HG03280 (cell line): ENCODE results near the gene REC114.
"Not testable (repeated sequence)": the region's sequence is repeated elsewhere in the genome, so short reads cannot be mapped to it uniquely, and the experiment has no call there.

Experiments used
- ATAC-seq: cut with Tn5 transposase; IDR thresholded peaks from one replicate; pipeline ENCODE4 v1.9.1; 2021; ENCODE audit warnings: mild to moderate bottlenecking, moderate library complexity; ENCODE audit not compliant: unreplicated experiment

The REC114 gene

DNA sequence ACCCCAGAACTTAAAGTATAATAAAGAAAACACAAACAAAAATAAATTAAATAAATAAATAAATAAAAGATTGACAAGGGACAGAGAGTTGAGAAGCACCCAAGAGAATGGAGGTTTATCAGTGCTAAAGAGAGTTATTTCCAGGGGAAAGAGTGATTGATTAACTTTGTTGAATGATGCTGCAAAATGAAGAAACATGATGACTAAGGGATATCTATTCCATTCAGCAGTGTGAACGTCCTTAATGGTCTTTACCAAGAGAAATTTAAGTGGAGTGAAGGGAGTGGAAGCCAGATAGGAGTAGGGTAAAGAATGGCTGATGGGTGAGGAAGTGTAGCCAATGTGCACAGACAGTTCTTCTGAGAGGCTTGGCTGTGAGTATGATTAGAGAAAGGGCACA is 11.1 kb downstream of the REC114 start:
- no peak for ATAC-seq

DNA sequence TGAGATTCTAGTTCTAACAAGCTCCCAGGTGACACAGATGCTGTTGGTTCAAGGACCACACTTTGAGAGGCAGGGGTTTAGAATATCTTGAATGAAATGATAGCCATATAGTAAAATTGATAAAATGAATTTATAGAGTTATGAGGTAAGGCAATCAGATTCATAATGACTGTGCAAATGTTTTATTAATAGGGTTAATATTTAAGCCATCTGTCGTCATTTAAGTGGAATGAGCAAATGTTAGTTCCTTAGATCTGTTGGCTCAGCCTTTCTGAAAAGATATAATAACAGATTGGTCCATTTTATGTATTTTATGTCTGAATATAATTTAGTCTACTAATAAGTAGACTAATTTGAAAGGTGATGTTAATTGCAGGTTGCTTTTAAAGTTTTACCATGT is 12.9 kb downstream of the REC114 start:
- ATAC-seq: no peak

DNA sequence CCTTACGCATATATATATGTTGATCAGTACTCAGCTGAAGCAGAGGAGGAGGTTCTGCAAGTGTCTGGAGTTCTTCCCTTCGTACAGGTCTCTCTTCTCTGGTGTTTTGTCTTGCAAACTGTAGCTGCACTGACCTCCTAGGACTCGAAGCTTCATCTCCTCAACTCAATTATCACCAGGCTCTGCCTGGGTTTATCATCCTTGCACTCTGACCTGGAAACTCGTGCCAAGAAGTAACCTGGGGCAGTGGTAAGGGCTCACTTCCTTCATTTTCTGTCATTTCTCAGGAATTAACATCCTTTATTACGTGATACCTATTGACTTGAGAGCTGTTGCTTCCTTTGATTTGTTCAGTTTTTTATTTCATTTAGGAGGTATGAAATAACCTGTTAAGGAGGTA is 14.4 kb downstream of the REC114 start:
- ATAC-seq: no peak

DNA sequence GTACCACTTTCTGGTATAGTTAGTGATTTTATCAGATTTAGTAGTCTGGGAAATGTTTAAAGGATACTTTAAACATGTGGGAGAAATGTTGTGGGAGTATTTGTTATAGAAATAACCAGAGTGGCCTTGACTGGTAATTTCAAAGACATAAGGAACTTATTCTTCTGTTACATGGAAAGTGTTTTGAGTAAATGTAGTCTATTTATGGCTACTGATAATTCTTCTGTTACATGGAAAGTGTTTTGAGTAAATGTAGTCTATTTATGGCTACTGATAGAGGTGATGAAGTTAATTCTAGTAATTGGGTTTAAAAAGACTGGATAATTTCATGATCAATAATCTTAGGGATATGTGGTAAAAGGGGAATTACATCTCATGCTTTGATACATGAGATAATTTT is 17.7 kb downstream of the REC114 start:
- no peak for ATAC-seq

DNA sequence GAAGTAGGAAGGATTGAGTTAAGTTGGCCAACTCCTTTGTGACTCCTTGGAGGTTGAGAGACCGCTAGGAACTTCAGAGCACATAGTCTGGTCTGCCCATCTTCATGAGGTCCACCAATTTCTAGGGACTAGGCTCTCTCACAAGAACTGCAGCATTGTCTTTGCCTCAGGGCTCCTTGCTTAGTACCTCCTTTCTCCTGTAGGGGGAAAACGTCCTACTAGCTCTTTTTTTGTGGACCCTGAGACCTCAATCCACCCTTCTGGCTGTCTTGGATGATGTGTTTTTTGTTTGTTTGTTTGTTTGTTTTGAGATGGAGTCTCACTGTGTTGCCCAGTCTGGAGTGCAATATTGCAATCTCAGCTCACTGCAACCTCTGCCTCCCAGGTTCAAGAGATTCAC is 21.6 kb downstream of the REC114 start:
- ATAC-seq: no peak

DNA sequence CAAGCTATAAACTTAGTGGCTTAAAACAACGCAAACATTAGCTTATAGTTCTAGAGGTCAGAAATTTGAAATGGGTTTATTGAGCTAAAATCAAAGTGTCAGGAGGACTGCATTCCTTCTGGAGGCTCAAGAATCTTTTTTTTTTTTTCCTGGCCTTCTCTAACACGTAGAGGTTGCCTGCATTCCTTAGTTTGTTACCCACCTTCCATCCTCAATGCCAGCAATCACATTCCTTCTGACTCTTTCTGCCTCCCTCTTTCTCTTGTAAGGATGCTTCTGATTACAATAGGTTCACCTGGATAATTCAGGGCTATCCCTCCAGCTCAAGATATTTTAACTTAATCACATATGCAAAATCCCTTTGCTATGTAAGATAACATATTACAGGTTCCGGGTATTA is 24.8 kb downstream of the REC114 start:
- no peak for ATAC-seq

DNA sequence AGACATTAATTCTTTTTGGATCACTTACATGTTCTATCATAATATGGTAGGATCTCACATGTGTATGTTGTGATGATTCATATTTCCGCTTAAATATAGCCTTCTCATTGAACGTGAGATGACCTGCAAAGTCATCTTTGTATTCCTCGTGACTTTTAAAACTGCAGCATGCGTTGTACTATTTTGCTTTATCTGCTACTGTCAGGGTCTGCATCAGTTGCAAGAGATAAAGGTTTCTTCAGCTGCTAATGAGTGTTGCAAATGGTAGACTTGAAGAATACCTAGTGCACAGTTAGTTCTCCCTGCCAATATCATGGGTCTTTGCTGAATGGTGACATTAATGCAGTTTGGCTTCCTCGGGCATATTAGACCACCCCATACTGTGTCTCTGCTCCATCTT is 31.8 kb downstream of the REC114 start:
- ATAC-seq: no peak

DNA sequence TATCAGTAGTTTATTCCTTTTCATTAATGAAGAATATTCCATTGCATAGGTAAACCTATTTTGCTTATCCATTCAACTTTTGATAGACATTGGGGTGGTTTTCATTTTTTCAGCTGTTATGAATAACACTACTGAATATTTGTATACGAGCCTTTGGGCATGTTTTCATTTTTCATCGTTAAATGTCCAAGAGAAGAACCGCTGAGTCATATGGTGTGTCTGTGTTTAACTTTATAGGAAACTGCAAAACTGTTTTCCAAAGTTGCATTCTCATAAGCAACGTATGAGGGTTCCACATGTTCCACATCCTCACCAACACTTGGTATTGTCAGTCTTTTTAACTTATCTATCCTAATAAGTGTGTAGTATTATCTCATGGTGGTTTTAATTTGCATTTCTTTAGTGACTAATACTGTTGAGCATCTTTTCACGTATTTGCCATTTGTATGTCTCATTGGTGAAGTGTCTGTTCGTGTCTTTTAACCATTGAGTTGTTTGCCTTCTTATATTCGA is 33.8 kb downstream of the REC114 start:
- ATAC-seq: no peak

DNA sequence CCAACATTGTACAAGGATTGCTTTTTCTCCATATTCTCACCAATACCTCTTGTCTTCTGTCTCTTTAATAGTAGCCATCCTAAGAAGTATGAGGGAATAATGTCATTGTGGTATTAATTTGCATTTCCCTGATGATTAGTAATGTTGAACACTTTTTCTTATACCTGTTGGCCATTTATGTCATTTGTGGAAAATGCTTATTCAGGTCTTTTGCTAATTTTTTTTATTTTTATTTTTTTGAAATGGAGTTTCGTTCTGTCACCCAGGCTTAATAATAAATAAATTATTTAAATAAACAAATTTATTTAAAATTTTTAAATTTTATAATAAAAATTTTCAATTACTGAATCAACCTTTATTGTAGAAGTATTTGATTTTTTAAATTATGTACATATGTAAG is 37.1 kb downstream of the REC114 start:
- ATAC-seq: no peak

DNA sequence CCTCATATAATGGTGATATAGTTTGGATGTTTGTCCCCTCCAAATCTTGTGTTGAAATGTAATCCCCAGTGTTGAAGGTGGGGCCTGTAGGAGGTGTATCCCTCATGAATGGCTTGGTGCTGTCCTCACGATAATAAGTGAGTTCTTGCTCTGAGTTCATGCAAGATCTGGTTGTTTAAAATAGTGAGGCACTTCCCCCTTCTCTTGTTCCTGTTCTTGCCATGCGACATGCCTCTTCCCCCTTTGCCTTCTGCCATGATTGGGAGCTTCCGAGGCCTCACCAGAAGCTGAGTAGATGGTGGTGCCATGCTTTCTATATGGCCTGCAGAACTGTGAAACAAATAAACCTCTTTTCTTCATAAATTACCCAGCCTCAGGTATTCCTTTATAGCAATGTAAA is 39.2 kb downstream of the REC114 start:
- no peak for ATAC-seq

DNA sequence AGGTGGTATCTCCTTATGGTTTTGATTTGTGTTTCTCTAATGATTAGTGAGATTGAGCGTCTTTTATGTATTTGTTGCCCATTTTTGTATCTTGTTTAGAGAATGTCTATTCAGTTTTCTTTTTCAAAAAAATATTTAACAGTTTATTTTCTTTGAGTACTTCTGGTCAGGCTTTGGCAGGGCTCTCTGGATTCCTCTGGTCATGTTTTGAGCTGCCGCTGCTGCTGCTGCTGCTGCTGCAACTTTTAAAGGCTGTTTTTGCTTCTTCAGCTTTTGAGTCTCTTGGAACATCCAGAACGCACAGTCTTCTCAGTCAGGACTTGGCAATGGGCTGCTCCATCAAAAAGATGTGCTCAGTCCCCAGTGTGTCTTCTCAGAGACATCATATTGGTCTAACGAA is 40.1 kb downstream of the REC114 start:
- ATAC-seq: no peak

DNA sequence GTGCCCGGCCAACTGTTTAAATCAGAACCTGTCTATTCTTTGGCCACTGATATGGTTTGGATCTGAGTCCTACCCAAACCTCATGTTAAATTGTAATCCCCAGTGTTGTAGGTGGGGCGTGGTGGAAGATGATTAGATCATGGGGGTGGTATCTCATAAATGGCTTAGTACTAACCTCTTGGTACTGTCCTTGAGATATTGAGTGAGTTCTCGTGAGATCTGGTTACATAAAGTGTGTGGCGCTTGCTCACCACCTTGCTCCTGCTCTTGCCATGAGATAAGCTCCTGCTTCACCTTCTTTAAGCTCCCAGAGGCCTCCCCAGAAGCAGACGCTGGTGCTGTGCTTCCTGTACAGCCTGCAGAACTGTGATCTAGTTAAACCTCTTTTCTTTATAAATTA is 42.4 kb downstream of the REC114 start:
- no peak for ATAC-seq

DNA sequence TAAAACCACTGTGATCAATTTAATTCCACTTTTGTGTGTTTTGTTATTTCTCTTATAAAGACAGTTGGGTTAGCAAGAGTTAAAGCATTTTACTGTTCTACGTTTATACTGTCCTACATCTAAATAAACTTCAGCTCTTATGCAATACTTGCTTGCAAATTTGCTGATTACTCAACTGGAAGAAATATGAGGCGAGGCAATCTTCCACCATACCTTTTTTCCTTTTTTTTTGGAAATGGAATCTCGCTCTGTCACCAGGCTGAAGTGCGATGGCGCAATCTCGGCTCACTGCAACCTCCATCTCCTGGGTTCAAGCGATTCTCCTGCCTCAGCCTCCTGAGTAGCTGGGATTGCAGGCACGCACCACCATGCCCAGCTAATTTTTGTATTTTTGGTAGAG is 42.9 kb downstream of the REC114 start:
- ATAC-seq: not testable (repeated sequence)

DNA sequence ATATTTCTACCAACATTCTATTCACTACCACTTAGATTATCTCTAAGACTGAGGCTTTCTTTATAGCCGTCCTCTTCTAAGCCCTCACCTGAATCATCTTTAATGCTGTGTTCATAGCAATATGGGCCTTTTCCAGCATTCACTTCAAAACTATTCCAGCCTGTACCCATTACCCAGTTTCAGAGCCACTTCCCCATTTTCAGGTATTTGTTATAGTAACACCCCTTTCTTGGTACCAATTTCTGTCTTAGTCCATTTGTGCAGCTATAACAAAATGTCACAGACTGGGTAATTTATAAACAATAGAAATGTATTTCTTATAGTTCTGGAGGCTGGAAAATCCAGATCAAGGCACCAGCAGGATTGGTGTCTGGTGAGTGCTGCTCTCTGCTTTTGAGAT is 45.7 kb downstream of the REC114 start:
- no peak for ATAC-seq

DNA sequence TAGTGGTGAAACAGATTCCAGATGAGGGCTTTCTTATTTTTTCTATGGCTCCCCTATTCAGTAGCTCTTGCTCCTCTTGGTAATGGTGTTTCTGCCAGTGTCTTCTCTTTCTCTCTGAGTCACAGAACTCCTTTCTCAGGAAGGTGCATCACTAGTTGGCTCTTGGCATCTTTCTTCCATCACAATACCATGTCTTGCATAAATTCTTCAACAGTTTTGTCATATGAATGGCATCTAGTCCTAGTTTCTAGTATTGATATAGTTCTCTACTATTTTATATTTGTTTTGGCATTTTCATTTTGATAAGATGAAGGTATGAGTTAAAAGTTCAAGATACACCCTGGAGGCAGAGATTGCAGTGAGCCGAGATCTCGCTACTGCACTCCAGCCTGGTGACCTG is 51.0 kb downstream of the REC114 start:
- ATAC-seq: no peak

DNA sequence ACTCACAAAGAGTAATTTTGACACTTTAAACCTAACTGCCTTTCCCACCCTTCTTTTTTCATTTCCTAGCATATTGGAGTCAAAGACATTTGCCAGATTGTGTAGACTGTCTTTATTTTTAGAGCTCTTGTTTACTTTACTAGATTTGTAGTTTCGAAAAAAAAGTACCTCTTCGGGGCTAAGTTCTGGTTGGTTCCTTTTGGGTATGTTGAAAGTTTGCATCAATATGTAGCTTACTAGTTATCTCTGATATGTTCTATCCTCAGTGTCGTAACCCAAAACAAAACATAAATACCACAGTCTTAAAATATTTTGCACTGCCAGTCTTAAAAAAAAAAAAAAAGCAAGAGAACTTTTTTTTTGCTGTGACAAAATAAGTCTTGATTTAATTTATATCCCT is 52.2 kb downstream of the REC114 start:
- no peak for ATAC-seq

DNA sequence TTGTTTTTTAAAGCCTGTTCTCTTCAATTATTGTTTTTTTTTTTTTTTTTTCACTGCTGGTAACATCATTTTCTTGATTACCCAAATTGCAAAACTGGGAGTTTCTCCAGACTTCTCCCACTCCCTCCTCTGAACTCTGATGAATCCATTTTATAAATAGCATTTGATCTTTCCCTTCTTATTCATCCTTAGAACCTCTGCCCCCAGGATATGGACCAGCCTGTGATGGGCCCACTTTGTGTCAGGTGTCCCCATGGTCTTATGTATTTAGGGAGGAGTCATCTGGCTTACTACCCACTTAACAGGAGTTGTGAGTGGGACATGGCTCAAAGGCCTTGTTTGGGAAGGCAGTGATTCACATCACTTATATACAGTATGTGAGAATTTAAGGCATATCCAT is 57.7 kb downstream of the REC114 start:
- ATAC-seq: no peak

DNA sequence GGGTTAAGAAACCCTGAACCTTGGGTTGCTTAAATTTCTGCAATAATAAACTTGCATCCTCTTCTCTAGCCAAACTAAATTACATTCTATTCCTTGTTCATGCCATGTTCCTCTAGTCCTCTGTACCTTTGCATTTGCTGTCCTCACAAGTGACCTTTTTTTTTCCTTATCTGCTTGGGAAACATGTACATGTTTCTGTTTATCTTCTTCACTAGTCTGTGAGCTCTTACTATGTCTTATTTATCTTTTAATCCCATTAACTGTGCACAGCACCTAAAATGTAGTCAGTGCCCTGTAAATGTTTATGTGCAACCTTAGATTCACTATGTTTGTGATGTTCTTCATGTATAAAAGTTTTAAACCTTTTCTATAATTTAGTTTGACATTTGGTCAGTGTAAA is 61.9 kb downstream of the REC114 start:
- ATAC-seq: no peak

DNA sequence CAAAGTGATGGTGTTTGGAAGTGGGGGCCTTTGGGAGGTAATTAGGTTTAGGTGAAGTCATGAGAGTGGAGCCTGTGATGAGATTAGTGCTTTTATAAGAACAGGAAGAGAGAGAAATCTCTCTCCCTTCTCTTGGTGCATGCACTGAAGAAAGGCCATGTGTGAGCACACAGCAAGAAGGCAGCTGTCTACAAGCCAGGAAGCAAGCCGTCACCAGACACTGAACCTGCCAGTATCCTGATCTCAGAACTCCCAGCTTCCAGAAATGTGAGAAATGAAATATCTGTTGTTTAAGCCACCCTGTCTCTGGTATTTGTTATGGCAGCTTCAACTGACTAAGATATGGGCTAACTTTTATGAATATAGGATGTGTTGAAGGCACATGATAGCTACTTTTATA is 72.6 kb downstream of the REC114 start:
- no peak for ATAC-seq

DNA sequence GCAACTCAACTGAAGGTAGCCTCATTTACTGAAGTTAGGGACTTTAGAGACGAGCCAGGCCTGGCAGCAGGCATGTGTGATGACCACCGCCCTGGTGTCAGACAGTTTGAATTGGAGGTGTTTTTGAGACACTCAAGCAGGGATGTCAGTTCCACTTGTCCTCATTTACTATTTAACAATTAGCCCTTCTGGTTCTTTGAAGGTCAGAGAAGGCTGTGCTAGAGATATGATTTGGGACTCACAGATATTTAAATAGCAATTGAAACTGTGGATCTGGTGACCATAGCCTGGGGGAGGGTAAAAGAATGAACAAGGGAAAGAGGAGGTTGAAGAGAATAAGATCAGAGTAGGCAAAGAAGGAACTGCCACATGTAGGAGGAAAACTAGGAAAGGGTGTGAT is 74.6 kb downstream of the REC114 start:
- no peak for ATAC-seq

DNA sequence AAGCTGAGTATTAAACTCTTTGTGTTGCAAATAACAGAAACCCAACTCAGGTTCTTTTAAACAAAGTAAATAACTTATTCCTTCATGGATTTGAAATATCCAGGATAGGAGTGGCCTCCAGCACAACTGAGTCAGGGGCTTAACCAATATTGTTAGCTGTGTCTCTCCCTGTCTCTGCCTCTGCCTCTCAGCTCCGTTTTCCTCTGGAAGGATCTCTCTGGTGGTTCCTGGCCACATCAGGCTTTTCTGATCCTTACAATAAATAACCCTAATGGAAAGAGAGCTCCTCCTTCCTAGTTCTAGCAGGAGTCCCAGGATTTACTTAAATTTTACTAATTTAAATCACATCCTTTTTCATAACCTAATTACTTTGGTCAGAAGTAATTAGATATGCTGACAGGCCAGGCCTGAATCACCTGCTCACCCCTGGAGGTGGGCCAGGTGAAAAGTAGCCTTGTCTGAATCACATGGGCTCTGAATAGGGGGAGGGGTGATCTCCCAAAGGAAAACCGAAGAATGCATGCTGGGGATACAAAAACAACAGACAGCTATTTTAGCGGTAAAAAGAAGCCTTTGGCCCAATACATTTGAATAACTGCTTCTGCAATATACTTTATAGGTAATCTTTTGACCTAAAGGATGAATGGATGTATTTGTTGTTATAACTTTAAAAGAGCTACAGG is 75.4 kb downstream of the REC114 start:
- ATAC-seq: no peak

DNA sequence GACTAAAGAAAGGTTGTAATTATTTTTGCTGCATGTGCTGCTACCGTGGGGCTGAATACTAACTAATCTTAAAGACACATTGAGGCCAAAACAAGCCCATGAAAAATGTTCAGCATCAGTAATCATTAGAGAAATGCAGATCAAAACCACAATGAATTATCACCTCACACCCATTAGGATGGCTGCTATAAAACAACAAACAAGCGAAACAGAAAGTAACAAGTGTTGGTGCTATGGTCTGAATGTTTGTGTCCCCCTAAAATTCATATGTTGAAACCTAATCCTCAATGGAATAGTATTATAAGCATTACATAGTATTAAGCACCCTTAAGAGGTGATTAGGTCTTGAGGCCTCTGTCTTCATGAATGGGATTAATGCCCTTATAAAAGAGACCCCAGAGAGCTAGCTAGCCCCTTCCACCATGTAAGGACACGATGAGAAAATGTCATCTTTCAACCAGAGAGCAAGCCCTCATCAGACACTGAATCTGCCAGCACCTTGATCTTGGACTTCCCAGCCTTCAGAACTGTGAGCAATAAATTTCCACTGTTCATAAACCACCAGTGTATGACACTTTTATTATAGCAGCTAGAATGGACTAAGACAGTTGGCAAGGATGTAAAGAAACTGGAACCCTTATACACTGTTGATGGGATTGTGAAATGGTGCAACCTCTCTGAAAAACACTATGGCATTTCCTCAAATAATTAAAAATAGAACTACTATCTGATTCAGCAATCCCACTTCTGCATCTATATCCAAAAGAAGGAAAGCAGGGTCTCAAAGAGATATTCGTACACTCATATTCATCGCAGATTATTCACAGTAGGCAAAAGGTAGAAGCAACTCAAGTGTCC is 76.1 kb downstream of the REC114 start:
- ATAC-seq: no peak
